Upper lobe of left lung (tissue), 4 donors: ENCODE measurements around the gene BAIAP2L2.

ENCODE experiments used
- CTCF ChIP-seq, 6 experiments: fragments of 450-650 bp in 4 of 6; fragments of 200-600 bp in 2 of 6; sonication (generic) in 2 of 6; IDR thresholded peaks; one replicate each; pipeline ENCODE4 v1.5.1; 2016 to 2019; ENCODE audit warnings: antibody characterized with exemption in 6 of 6
- POLR2A ChIP-seq, 4 donors: fragments of 450-650 bp; IDR thresholded peaks; one replicate each; pipeline ENCODE4 v1.5.1; 2016 to 2017; ENCODE audit warnings: antibody characterized with exemption in 4 of 4, mild to moderate bottlenecking in 2 of 4

GRCh38 chr22:38108561-38109319 is 1.7 kb downstream of the BAIAP2L2 start:
- no peak for TF ChIP-seq CTCF (IDR thresholded peaks at IDR 0.05)
- TF ChIP-seq POLR2A (IDR thresholded peaks at IDR 0.05) = no peak
